Keratinocyte (primary cell): ENCODE data around the gene WNT1. TPM values are rescaled to one million over a fixed set of nuclear protein-coding genes. Genes with fewer than 3 reads are reported as not detected.

ENCODE experiments used
- DNase-seq: peaks from one replicate; pipeline ENCODE4 v3.0.0-alpha.2; 2011; ENCODE audit warnings: low read depth, missing footprints, low spot score
- FAIRE-seq: peaks from 2 replicates; lab custom pipeline; 2011; peaks lifted over from hg19 to GRCh38; lab: Jason Lieb, UNC
- H2AFZ ChIP-seq: 2 replicates; pipeline ENCODE4 v1.6.0; 2012; ENCODE audit warnings: low read length, control low read depth, inconsistent platforms; ENCODE audit not compliant: control insufficient read depth
- H3K27ac ChIP-seq: 2 replicates; pipeline ENCODE4 v1.5.1; 2011; ENCODE audit warnings: low read length; ENCODE audit not compliant: control insufficient read depth, insufficient read depth
- H3K27me3 ChIP-seq: 3 replicates; pipeline ENCODE4 v1.6.0; 2011; ENCODE audit warnings: low read length; ENCODE audit not compliant: control insufficient read depth, insufficient read depth; ENCODE audit errors: extremely low read depth
- H3K36me3 ChIP-seq, 2 experiments: 2 replicates in 1 of 2; 3 replicates in 1 of 2; pipeline ENCODE4 v1.5.1; 2011; ENCODE audit warnings: low read length in 2 of 2, mild to moderate bottlenecking in 1 of 2; ENCODE audit not compliant: control insufficient read depth in 2 of 2, insufficient read depth in 2 of 2; ENCODE audit errors: extremely low read depth in 1 of 2
- H3K4me1 ChIP-seq: 3 replicates; pipeline ENCODE4 v1.5.1; 2011; ENCODE audit warnings: low read length; ENCODE audit not compliant: control insufficient read depth, insufficient read depth; ENCODE audit errors: extremely low read depth
- H3K4me2 ChIP-seq: 3 replicates; pipeline ENCODE4 v1.6.0; 2011; ENCODE audit warnings: low read depth, low read length; ENCODE audit not compliant: control insufficient read depth, insufficient read depth; ENCODE audit errors: extremely low read depth
- H3K4me3 ChIP-seq, 3 experiments: fragments of 200-600 bp in 1 of 3; sonication (generic) in 1 of 3; 2 replicates in 2 of 3; 3 replicates in 1 of 3; pipeline ENCODE4 v1.5.1; 2011 to 2016; ENCODE audit warnings: low read length in 3 of 3, mild to moderate bottlenecking in 3 of 3, control low read depth in 2 of 3, inconsistent platforms in 1 of 3, low read depth in 1 of 3, mixed read lengths in 1 of 3, mixed run types in 1 of 3, moderate library complexity in 1 of 3; ENCODE audit not compliant: control insufficient read depth in 2 of 3, insufficient read depth in 2 of 3; ENCODE audit errors: extremely low read depth in 1 of 3
- H3K79me2 ChIP-seq: 2 replicates; pipeline ENCODE4 v1.6.0; 2012; ENCODE audit warnings: low read length; ENCODE audit not compliant: control insufficient read depth, insufficient read depth
- H3K9ac ChIP-seq: 3 replicates; pipeline ENCODE4 v1.6.0; 2011; ENCODE audit warnings: low read length; ENCODE audit not compliant: control insufficient read depth, insufficient read depth; ENCODE audit errors: extremely low read depth
- H3K9me1 ChIP-seq: 3 replicates; pipeline ENCODE4 v1.6.0; 2011; ENCODE audit warnings: low read length; ENCODE audit not compliant: control insufficient read depth, insufficient read depth; ENCODE audit errors: extremely low read depth
- H3K9me3 ChIP-seq: 2 replicates; pipeline ENCODE4 v1.5.1; 2012; ENCODE audit warnings: low read depth, low read length; ENCODE audit not compliant: control insufficient read depth
- H4K20me1 ChIP-seq: 3 replicates; pipeline ENCODE4 v1.6.0; 2011; ENCODE audit warnings: low read length; ENCODE audit not compliant: control insufficient read depth, insufficient read depth; ENCODE audit errors: extremely low read depth
- CTCF ChIP-seq, 3 experiments: IDR thresholded peaks in 1 of 3; conservative IDR thresholded peaks in 1 of 3; optimal IDR thresholded peaks in 1 of 3; 2 replicates in 2 of 3; 3 replicates in 1 of 3; pipeline versions ENCODE3 to v1.5.1; 2011; ENCODE audit warnings: low read length in 3 of 3, mild to moderate bottlenecking in 3 of 3, moderate library complexity in 2 of 3, control low read depth in 1 of 3, inconsistent platforms in 1 of 3; ENCODE audit not compliant: insufficient read depth in 2 of 3; ENCODE audit errors: extremely low read depth in 1 of 3
- EZH2 ChIP-seq: IDR thresholded peaks from one replicate; pipeline ENCODE4 v1.6.1; 2012; ENCODE audit warnings: inconsistent platforms, mild to moderate bottlenecking, low read length, moderate library complexity
- dilution Hi-C: fragments of 300-500 bp; cut with MboI; formaldehyde crosslinking; loops from one replicate; pipeline ENCODE4 v1.7.0; 2020; ENCODE audit warnings: low sequenced_read_pairs; ENCODE audit not compliant: extremely low pct_ligation_motif_present
- polyA plus RNA-seq, 5 experiments: library from polyadenylated mRNA; depleted of rRNA in 3 of 5; stranded (reverse) in 3 of 5; stranded (forward) in 1 of 5; unstranded in 1 of 5; fragments of >200 nt; gene quantifications; 1 replicate in 1 of 5; 2 replicates in 3 of 5; 3 replicates in 1 of 5; pipeline versions ENCODE4 v1.2.1 to v1.2.3, GENCODE V29; 2011 to 2012; ENCODE audit warnings: missing spikeins in 2 of 5, low read depth in 1 of 5, low replicate concordance in 1 of 5

The WNT1 gene
- polyA plus RNA-seq, 1 donor (not counting 4 experiments of a cell fraction or from before 2014, with no cell fraction given): not detected

GRCh38 chr12:49023812-49024211, 45.7 kb downstream of the WNT1 start:
- FAIRE-seq (no peak), DNase-seq (no peak)
- H3K9me1 ChIP-seq: no peaks in the 10 kb centered on the region
- no peak overlapping the region for H2AFZ ChIP-seq
- no peaks in the 10 kb centered on the region for H3K27me3 ChIP-seq
- H3K27ac ChIP-seq: no peak overlapping the region
- H3K9me3 ChIP-seq: no peaks in the 10 kb centered on the region
- H3K4me1 ChIP-seq: no peaks in the 10 kb centered on the region
- H3K36me3 ChIP-seq: peaks cover 29 to 51% of the 10 kb centered on the region in 2 experiments
- TF ChIP-seq CTCF (optimal IDR thresholded peaks at IDR 0.05 in 1 of 3, IDR thresholded peaks at IDR 0.05 in 1 of 3, conservative IDR thresholded peaks at IDR 0.05 in 1 of 3; ENCODE audit: extremely low read depth in 1 of 3, insufficient read depth in 2 of 3, low read length in 3 of 3) (no peak), EZH2 (no peak)
- dilution Hi-C loops: no loop called here
- no peak overlapping the region for H3K4me3 ChIP-seq
- H4K20me1 ChIP-seq: no peaks in the 10 kb centered on the region
- H3K9ac ChIP-seq: no peak overlapping the region
- no peak overlapping the region for H3K4me2 ChIP-seq
- no peaks in the 10 kb centered on the region for H3K79me2 ChIP-seq

- Histone ChIP-seq H2AFZ (no peak overlapping the region), H3K27me3 (no peaks in the 10 kb centered on the region), H3K4me3 (no peak overlapping the region), H3K36me3 (peaks cover 31 to 52% of the 10 kb centered on the region in 2 experiments), H3K9me3 (no peaks in the 10 kb centered on the region), H3K4me2 (no peak overlapping the region), H4K20me1 (no peaks in the 10 kb centered on the region), H3K79me2 (no peaks in the 10 kb centered on the region), H3K4me1 (no peaks in the 10 kb centered on the region), H3K27ac (no peak overlapping the region), H3K9me1 (no peaks in the 10 kb centered on the region), H3K9ac (no peak overlapping the region)
- TF ChIP-seq EZH2 (no peak), CTCF (optimal IDR thresholded peaks at IDR 0.05 in 1 of 3, IDR thresholded peaks at IDR 0.05 in 1 of 3, conservative IDR thresholded peaks at IDR 0.05 in 1 of 3; ENCODE audit: extremely low read depth in 1 of 3, insufficient read depth in 2 of 3, low read length in 3 of 3) (no peak)
- dilution Hi-C loops: no loop called here
- DNase-seq: no peak
- no peak for FAIRE-seq
These were observed 46.4 kb downstream of the WNT1 start for GRCh38 chr12:49024543-49024942.
